ENCODE results near the gene PFKL. TPM values are rescaled to one million over a fixed set of nuclear protein-coding genes. Genes with fewer than 3 reads are reported as not detected.
A peak's percentile ranks its signal among the peaks of the same experiment; 100 is the strongest.

Gene PFKL
- total and polyA plus RNA-seq, 11 donors = 34.0 to 85.1 (median 46.1) TPM

- DNase-seq (peak in 1 of 5 donors; percentile 4), ATAC-seq (peak in 2 of 4 donors; percentile 30 to 31)
- H3K9me3 ChIP-seq = no peaks in the 10 kb centered on the region
- peaks cover 0 to 10% (median 0%) of the 10 kb centered on the region in 12 donors for H3K4me1 ChIP-seq
- H3K36me3 ChIP-seq = peaks cover 0 to 17% (median 0%) of the 10 kb centered on the region in 9 donors
- H3K27me3 ChIP-seq = peaks cover 0 to 35% (median 15%) of the 10 kb centered on the region in 9 donors
- peak overlapping the region in 2 of 12 donors; percentile 7 to 16 for H3K4me3 ChIP-seq
- 34 to 46% (median 36%) methylated on average over 21 to 29 of the region's 29 CpGs for WGBS, 4 donors
- TF ChIP-seq POLR2A (IDR thresholded peaks at IDR 0.05) = no peak
- TF ChIP-seq, protein P1, sequence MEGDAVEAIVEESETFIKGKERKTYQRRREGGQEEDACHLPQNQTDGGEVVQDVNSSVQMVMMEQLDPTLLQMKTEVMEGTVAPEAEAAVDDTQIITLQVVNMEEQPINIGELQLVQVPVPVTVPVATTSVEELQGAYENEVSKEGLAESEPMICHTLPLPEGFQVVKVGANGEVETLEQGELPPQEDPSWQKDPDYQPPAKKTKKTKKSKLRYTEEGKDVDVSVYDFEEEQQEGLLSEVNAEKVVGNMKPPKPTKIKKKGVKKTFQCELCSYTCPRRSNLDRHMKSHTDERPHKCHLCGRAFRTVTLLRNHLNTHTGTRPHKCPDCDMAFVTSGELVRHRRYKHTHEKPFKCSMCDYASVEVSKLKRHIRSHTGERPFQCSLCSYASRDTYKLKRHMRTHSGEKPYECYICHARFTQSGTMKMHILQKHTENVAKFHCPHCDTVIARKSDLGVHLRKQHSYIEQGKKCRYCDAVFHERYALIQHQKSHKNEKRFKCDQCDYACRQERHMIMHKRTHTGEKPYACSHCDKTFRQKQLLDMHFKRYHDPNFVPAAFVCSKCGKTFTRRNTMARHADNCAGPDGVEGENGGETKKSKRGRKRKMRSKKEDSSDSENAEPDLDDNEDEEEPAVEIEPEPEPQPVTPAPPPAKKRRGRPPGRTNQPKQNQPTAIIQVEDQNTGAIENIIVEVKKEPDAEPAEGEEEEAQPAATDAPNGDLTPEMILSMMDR (IDR thresholded peaks at IDR 0.05) = no peak
- intact Hi-C loops (cut with DNase I) = loop anchor here in 1 of 10 donors (10.0 kb wide), 1 partner anchor 55 kb away; no protein-coding TSS in a partner anchor
- no peak overlapping the region for H3K27ac ChIP-seq
Measured at GRCh38 chr21:44370027-44370735, 70.3 kb downstream of the PFKL start.

GRCh38 chr21:44370786-44371410 lies 71.0 kb downstream of the PFKL start:
- Histone ChIP-seq H3K27ac (no peak overlapping the region), H3K36me3 (peaks cover 0 to 18% (median 0%) of the 10 kb centered on the region in 9 donors), H3K4me3 (no peak overlapping the region), H3K9me3 (no peaks in the 10 kb centered on the region), H3K4me1 (peaks cover 0 to 17% (median 0%) of the 10 kb centered on the region in 12 donors), H3K27me3 (peaks cover 0 to 36% (median 15%) of the 10 kb centered on the region in 9 donors)
- ATAC-seq (no peak), DNase-seq (no peak)
- 88 to 91% (median 89%) methylated on average over 36 to 37 of the region's 37 CpGs for WGBS, 4 donors
- TF ChIP-seq, protein P1 (IDR thresholded peaks at IDR 0.05) = no peak
- TF ChIP-seq POLR2A (IDR thresholded peaks at IDR 0.05) = no peak
- intact Hi-C loops (cut with DNase I) = loop anchor here in 1 of 10 donors (10.0 kb wide), 1 partner anchor 56 kb away; no protein-coding TSS in a partner anchor

- Histone ChIP-seq H3K27ac (no peak overlapping the region), H3K9me3 (no peaks in the 10 kb centered on the region), H3K4me1 (peaks cover 0 to 17% (median 0%) of the 10 kb centered on the region in 12 donors), H3K4me3 (no peak overlapping the region), H3K36me3 (peaks cover 0 to 25% (median 0%) of the 10 kb centered on the region in 9 donors), H3K27me3 (peaks cover 0 to 39% (median 15%) of the 10 kb centered on the region in 9 donors)
- no peak for DNase-seq
- intact Hi-C loops (cut with DNase I) = loop anchor here in 1 of 10 donors (10.0 kb wide), 1 partner anchor 57 kb away; no protein-coding TSS in a partner anchor
- 92 to 94% (median 93%) methylated on average over 6 of the region's 6 CpGs for WGBS, 4 donors
- no peak for ATAC-seq
- no peak for TF ChIP-seq POLR2A (IDR thresholded peaks at IDR 0.05)
- TF ChIP-seq, protein P1 (IDR thresholded peaks at IDR 0.05) = no peak
Measured at GRCh38 chr21:44371596-44371995, 71.7 kb downstream of the PFKL start.

- no peak overlapping the region for H3K27ac ChIP-seq
- H3K4me3 ChIP-seq = no peak overlapping the region
- peaks cover 0 to 22% (median 0%) of the 10 kb centered on the region in 9 donors for H3K36me3 ChIP-seq
- H3K9me3 ChIP-seq = no peaks in the 10 kb centered on the region
- peaks cover 0 to 40% (median 18%) of the 10 kb centered on the region in 9 donors for H3K27me3 ChIP-seq
- ATAC-seq (no peak), DNase-seq (no peak)
- TF ChIP-seq, protein P1 (IDR thresholded peaks at IDR 0.05) = no peak
- no peak for TF ChIP-seq POLR2A (IDR thresholded peaks at IDR 0.05)
- WGBS, 4 donors = 67 to 75% (median 72%) methylated on average over 8 of the region's 8 CpGs
- peaks cover 0 to 17% (median 0%) of the 10 kb centered on the region in 12 donors for H3K4me1 ChIP-seq
- intact Hi-C loops (cut with DNase I) = loop anchor here in 1 of 10 donors (10.0 kb wide), 1 partner anchor 58 kb away; no protein-coding TSS in a partner anchor
Measured at GRCh38 chr21:44372616-44373015, 72.8 kb downstream of the PFKL start.
